ENCODE results near the gene SLC6A9. TPM values are rescaled to one million over a fixed set of nuclear protein-coding genes. Genes with fewer than 3 reads are reported as not detected.
A peak's percentile ranks its signal among the peaks of the same experiment; 100 is the strongest.

Gene SLC6A9
- total and polyA plus RNA-seq, 4 experiments from 2014 or later = 0.75 to 0.84 TPM; not detected in 2

DNA sequence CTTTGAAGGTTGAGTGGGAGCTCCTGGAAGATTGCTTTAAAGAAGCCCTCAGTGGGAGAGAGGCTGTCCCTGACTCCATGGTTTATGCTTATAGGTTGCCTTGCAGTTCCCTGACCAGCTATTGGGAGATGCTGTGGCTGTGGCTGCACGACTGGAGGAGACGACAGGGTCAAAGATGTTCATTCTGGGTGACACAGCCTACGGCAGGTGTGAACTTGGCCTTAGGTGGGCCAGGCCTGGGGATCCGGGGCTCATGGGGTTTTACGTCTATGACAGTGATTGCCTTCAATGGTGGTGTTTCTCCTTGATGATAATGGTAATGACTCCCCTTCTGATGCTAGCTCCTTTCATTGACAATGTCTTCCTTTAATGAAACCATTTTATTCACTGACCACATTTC, 60.8 kb downstream of the SLC6A9 start:
- Mint-ChIP-seq H3K4me1 (peaks cover 23 to 43% (median 33%) of the 10 kb centered on the region in 4 donors), H3K27ac (peak overlapping the region in 6 of 7 donors; percentile 77 to 93 (median 87)), H3K4me3 (peak overlapping the region; percentile 92 to 97 (median 94)), H3K9me3 (peaks cover 0 to 2% (median 0%) of the 10 kb centered on the region in 8 donors), H3K27me3 (no peaks in the 10 kb centered on the region), H3K36me3 (peaks cover 3 to 29% of the 10 kb centered on the region in 2 donors)
- DNase-seq = no peak
- Histone ChIP-seq H3K9me3 (ENCODE audit: control insufficient read depth in 1 of 2, low read length in 2 of 2) (no peaks in the 10 kb centered on the region), H3K36me3 (ENCODE audit: insufficient read depth, low read length) (peaks cover 6% of the 10 kb centered on the region), H3K27ac (ENCODE audit: low read depth, low read length) (peak overlapping the region; percentile 57), H3K4me1 (ENCODE audit: insufficient read depth, low read length) (peaks cover 24% of the 10 kb centered on the region), H3K4me3 (ENCODE audit: low read length in 2 of 2) (peak overlapping the region; percentile 89 to 99), H3K27me3 (ENCODE audit: insufficient read depth, low read length) (no peaks in the 10 kb centered on the region)
- CTCF ChIA-PET (ENCODE audit: partially characterized antibody) = interaction anchor here (0.9 to 1.3 kb wide), 2 partner anchors 25 to 36 kb away, joined by 3 to 5 read pairs; no protein-coding TSS in a partner anchor
- intact Hi-C loops (cut with micrococcal nuclease) = no loop called here
- POLR2A ChIA-PET (ENCODE audit: partially characterized antibody) = interaction anchor here (0.6 to 5.7 kb wide), 8 partner anchors 18 to 1551 kb away, joined by 3 to 44 read pairs (median 4); partner anchors contain the start of genes CCDC24, IPO13, KDM4A and PRDX1

DNA sequence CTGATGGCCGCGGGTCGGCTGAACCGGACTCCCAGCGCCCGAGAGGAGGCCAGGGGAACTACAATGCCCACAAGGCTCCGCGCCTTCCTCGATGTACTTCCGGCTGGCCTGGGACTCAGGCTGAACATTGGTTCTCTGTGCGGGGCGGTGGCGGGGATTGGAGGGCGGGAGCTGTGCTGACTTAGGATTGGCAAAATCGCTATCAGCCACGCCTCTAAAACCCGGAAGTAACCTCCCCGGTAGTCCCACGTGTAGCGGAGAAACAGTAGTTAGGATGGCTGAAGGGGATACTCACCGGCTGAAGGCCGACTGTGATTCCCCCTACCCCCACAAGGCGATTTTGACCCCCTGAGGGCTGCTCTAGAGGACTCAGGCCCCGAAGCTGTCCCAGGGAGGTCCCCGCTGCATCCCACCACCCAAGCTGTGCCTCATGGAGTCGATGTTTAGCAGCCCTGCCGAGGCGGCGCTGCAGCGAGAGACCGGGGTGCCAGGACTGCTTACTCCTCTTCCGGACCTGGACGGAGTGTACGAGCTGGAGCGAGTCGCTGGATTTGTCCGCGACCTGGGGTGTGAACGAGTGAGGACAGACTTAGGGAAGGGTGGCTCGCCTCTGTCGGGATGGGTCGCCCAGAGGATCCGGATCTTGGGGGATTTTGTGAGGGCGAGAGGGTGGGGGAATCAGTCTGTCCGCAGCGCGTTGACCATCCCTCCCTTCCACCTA, 61.4 kb downstream of the SLC6A9 start, which contains the start of gene DPH2:
DPH2 (plus strand) TSS at position 265 of the 721 bp plus-strand sequence; CDS start at position 431, 166 bp downstream.
- H3K4me1 ChIP-seq (ENCODE audit: insufficient read depth, low read length) = peaks cover 24% of the 10 kb centered on the region
- intact Hi-C loops (cut with micrococcal nuclease) = loop anchor here (1.0 kb wide), 2 partner anchors 24 to 60 kb away; partner anchors contain the start of gene IPO13
- H3K27ac ChIP-seq (ENCODE audit: low read depth, low read length) = peak within 1 kb of the TSS; percentile 57
- H3K27me3 ChIP-seq (ENCODE audit: insufficient read depth, low read length) = no peaks in the 10 kb centered on the region
- Mint-ChIP-seq H3K9me3 (peaks cover 0 to 2% (median 0%) of the 10 kb centered on the region in 8 donors), H3K4me3 (peak within 1 kb of the TSS; percentile 92 to 97 (median 94)), H3K4me1 (peaks cover 23 to 41% (median 32%) of the 10 kb centered on the region in 4 donors), H3K36me3 (peaks cover 3 to 27% of the 10 kb centered on the region in 2 donors), H3K27me3 (no peaks in the 10 kb centered on the region), H3K27ac (peak within 1 kb of the TSS; percentile 77 to 93 (median 88))
- no peaks in the 10 kb centered on the region for H3K9me3 ChIP-seq (ENCODE audit: control insufficient read depth in 1 of 2, low read length in 2 of 2)
- DNase-seq = peak; percentile 86 to 99 (median 91)
- H3K36me3 ChIP-seq (ENCODE audit: insufficient read depth, low read length) = peaks cover 6% of the 10 kb centered on the region
- ChIA-PET CTCF (ENCODE audit: partially characterized antibody) (interaction anchor here (0.9 to 1.3 kb wide), 3 partner anchors 23 to 36 kb away, joined by 3 to 5 read pairs (median 3); partner anchors contain the start of gene IPO13), POLR2A (ENCODE audit: partially characterized antibody) (interaction anchor here (0.6 to 1.5 kb wide), 9 partner anchors 17 to 1552 kb away, joined by 3 to 19 read pairs (median 3); partner anchors contain the start of genes CCDC24, IPO13, KDM4A and PRDX1)
- H3K4me3 ChIP-seq (ENCODE audit: low read length in 2 of 2) = peak within 1 kb of the TSS; percentile 89 to 99

DNA sequence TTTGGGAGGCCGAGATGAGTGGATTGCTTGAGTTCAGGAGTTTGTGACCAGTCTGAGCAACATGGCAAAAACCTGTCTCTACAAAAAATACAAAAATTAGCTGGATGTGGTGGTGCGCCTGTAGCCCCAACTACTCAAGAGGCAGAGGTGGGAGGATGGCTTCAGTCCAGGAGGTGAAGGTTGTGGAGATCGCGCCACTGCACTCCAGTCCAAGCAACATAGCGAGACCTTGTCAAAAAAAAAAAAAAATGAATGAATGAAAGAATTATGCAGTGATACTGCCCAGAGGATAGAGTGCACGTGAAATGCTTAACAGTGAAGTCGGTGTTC, 61.9 kb downstream of the SLC6A9 start:
- peaks cover 0 to 2% (median 0%) of the 10 kb centered on the region in 8 donors for H3K9me3 Mint-ChIP-seq
- peaks cover 3 to 24% of the 10 kb centered on the region in 2 donors for H3K36me3 Mint-ChIP-seq
- POLR2A ChIA-PET (ENCODE audit: partially characterized antibody) = interaction anchor here (0.8 to 1.5 kb wide), 5 partner anchors 16 to 243 kb away, joined by 3 to 19 read pairs (median 5); partner anchors contain the start of genes CCDC24 and IPO13
- no peaks in the 10 kb centered on the region for H3K9me3 ChIP-seq (ENCODE audit: control insufficient read depth in 1 of 2, low read length in 2 of 2)
- peak overlapping the region in 1 of 2 donors; percentile 99 for H3K4me3 ChIP-seq (ENCODE audit: low read length in 2 of 2)
- peak overlapping the region; percentile 92 to 97 (median 94) for H3K4me3 Mint-ChIP-seq
- peaks cover 23 to 40% (median 30%) of the 10 kb centered on the region in 4 donors for H3K4me1 Mint-ChIP-seq
- H3K27ac Mint-ChIP-seq = peak overlapping the region; percentile 77 to 93 (median 88)
- H3K27me3 Mint-ChIP-seq = no peaks in the 10 kb centered on the region
- no peak for DNase-seq
- no peak overlapping the region for H3K27ac ChIP-seq (ENCODE audit: low read depth, low read length)
- H3K4me1 ChIP-seq (ENCODE audit: insufficient read depth, low read length) = peaks cover 24% of the 10 kb centered on the region
- intact Hi-C loops (cut with micrococcal nuclease) = loop anchor here (1.0 kb wide), 2 partner anchors 23 to 61 kb away; partner anchors contain the start of gene IPO13
- peaks cover 6% of the 10 kb centered on the region for H3K36me3 ChIP-seq (ENCODE audit: insufficient read depth, low read length)
- CTCF ChIA-PET (ENCODE audit: partially characterized antibody) = interaction anchor here (1.0 kb wide), 1 partner anchor 22 kb away, joined by 3 read pairs; the partner anchor contains the start of gene IPO13
- no peaks in the 10 kb centered on the region for H3K27me3 ChIP-seq (ENCODE audit: insufficient read depth, low read length)

DNA sequence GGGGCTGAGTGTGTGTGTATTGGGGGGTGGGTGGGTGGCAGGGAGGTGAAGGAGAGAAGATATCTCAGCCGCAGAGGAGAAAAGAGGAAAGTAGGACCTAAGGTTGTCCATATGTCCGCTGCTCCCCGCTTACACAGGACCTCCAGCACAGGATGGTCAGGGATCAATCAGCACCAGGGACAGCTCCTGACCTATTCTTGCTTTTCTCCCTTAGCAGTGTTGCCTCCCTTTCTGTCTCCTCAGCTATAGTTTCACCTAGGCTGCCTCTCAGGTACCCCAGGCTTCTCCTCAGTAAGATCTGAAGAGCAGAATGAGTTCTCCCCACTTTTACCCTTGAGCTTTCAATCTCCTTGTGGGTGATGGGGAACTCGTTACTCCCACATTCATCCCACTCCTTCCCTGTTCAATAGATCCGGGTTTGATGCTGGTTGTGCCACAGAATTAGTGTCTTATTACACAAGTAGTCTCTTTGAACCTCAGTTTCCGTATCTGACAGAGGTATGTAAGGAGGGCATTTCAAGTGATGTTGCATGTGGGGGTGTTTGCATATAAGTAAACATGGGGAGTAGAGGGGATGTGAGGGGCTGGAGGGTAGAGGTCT, 62.8 kb downstream of the SLC6A9 start:
- Mint-ChIP-seq H3K27ac (no peak overlapping the region), H3K9me3 (peaks cover 0 to 2% (median 0%) of the 10 kb centered on the region in 8 donors), H3K4me1 (peaks cover 15 to 30% (median 22%) of the 10 kb centered on the region in 4 donors), H3K27me3 (no peaks in the 10 kb centered on the region), H3K4me3 (peak overlapping the region in 1 of 8 donors; percentile 6), H3K36me3 (peaks cover 3 to 17% of the 10 kb centered on the region in 2 donors)
- Histone ChIP-seq H3K4me1 (ENCODE audit: insufficient read depth, low read length) (peaks cover 16% of the 10 kb centered on the region), H3K36me3 (ENCODE audit: insufficient read depth, low read length) (peaks cover 6% of the 10 kb centered on the region), H3K27ac (ENCODE audit: low read depth, low read length) (no peak overlapping the region), H3K4me3 (ENCODE audit: low read length in 2 of 2) (no peak overlapping the region), H3K9me3 (ENCODE audit: control insufficient read depth in 1 of 2, low read length in 2 of 2) (no peaks in the 10 kb centered on the region), H3K27me3 (ENCODE audit: insufficient read depth, low read length) (no peaks in the 10 kb centered on the region)
- DNase-seq = no peak
- POLR2A ChIA-PET (ENCODE audit: partially characterized antibody) = no interaction called here
- intact Hi-C loops (cut with micrococcal nuclease) = no loop called here
- CTCF ChIA-PET (ENCODE audit: partially characterized antibody) = no interaction called here

DNA sequence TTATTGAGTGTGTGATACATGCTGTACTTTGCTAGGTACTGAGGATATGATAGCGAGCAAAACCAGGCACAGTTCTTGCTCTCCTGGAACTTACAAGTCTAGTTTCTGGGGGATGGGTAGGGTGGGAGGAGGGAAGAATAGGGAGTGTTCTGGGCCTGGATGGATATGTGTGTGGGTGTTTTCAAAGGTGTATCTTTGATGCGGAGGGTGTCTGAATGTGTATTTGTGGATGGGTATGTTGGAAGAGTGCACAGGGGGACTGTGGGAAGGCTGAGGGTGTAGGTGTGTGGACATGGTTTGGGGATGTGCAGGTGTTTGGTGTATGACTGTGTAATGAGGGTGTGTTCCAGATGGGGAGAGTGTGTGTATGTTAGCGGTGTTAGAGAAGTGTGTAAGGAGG, 65.9 kb downstream of the SLC6A9 start:
- peaks cover 0 to 2% (median 0%) of the 10 kb centered on the region in 8 donors for H3K9me3 Mint-ChIP-seq
- intact Hi-C loops (cut with micrococcal nuclease) = no loop called here
- H3K4me1 Mint-ChIP-seq = peaks cover 11 to 13% (median 12%) of the 10 kb centered on the region in 4 donors
- H3K36me3 ChIP-seq (ENCODE audit: insufficient read depth, low read length) = no peaks in the 10 kb centered on the region
- peaks cover 11 to 24% of the 10 kb centered on the region in 2 donors for H3K36me3 Mint-ChIP-seq
- DNase-seq = no peak
- no peaks in the 10 kb centered on the region for H3K27me3 Mint-ChIP-seq
- H3K27ac Mint-ChIP-seq = no peak overlapping the region
- no peaks in the 10 kb centered on the region for H3K27me3 ChIP-seq (ENCODE audit: insufficient read depth, low read length)
- H3K4me3 Mint-ChIP-seq = no peak overlapping the region
- ChIA-PET CTCF (ENCODE audit: partially characterized antibody) (no interaction called here), POLR2A (ENCODE audit: partially characterized antibody) (no interaction called here)
- H3K9me3 ChIP-seq (ENCODE audit: control insufficient read depth in 1 of 2, low read length in 2 of 2) = no peaks in the 10 kb centered on the region
- H3K4me3 ChIP-seq (ENCODE audit: low read length in 2 of 2) = no peak overlapping the region
- H3K4me1 ChIP-seq (ENCODE audit: insufficient read depth, low read length) = peaks cover 8% of the 10 kb centered on the region
- H3K27ac ChIP-seq (ENCODE audit: low read depth, low read length) = no peak overlapping the region

DNA sequence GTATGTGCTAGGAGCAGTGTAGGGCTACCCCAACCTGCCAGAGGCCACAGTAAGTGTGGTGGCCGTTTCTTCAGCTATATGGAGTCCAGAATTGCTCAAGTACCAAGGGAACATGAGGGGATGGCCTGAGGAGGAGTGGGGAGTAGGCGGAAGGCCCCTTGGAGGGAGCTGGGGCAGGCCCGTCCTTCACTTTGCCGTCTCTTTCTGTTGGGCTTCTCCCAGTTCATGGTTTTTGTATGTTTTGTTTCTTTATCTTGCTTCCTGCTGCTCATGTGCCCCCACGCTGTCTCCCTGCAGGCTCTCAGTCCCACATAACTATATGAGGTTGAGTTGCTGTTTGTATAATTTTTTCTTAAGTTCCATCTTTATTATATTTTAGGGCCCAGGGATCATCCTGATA, 67.4 kb downstream of the SLC6A9 start:
- DNase-seq = no peak
- ChIA-PET CTCF (ENCODE audit: partially characterized antibody) (no interaction called here), POLR2A (ENCODE audit: partially characterized antibody) (interaction anchor here (1.0 to 1.6 kb wide), 2 partner anchors 11 to 85 kb away, joined by 3 to 4 read pairs; partner anchors contain the start of gene ATP6V0B)
- Histone ChIP-seq H3K9me3 (ENCODE audit: control insufficient read depth in 1 of 2, low read length in 2 of 2) (no peaks in the 10 kb centered on the region), H3K4me3 (ENCODE audit: low read length in 2 of 2) (no peak overlapping the region), H3K27ac (ENCODE audit: low read depth, low read length) (no peak overlapping the region), H3K36me3 (ENCODE audit: insufficient read depth, low read length) (no peaks in the 10 kb centered on the region), H3K27me3 (ENCODE audit: insufficient read depth, low read length) (no peaks in the 10 kb centered on the region), H3K4me1 (ENCODE audit: insufficient read depth, low read length) (no peaks in the 10 kb centered on the region)
- Mint-ChIP-seq H3K4me3 (no peak overlapping the region), H3K9me3 (no peaks in the 10 kb centered on the region), H3K4me1 (peaks cover 0 to 1% (median 0%) of the 10 kb centered on the region in 4 donors), H3K27ac (no peak overlapping the region), H3K36me3 (peaks cover 15 to 21% of the 10 kb centered on the region in 2 donors), H3K27me3 (no peaks in the 10 kb centered on the region)
- intact Hi-C loops (cut with micrococcal nuclease) = no loop called here

DNA sequence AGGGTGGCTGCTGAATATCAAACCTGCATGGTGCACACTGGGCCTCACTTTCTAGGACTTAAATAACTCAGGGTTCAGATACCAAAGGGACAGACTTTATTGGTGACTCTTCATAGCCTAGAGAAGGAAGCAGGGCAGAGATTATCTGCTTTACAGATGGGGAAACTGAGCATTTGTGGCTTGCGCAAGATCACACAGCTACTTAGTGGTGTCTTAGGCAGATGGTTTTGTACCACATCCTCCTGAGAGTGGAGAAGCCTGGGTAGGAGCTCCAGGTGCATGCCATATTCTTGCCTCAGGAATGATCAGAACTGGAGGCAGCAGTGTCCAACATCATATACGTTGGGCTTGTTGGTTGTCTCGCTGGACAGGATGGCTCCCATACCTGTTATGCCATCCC, 68.3 kb downstream of the SLC6A9 start:
- Mint-ChIP-seq H3K9me3 (no peaks in the 10 kb centered on the region), H3K36me3 (peaks cover 23 to 30% of the 10 kb centered on the region in 2 donors), H3K27ac (no peak overlapping the region), H3K4me1 (no peaks in the 10 kb centered on the region), H3K4me3 (no peak overlapping the region), H3K27me3 (no peaks in the 10 kb centered on the region)
- CTCF ChIA-PET (ENCODE audit: partially characterized antibody) = no interaction called here
- POLR2A ChIA-PET (ENCODE audit: partially characterized antibody) = no interaction called here
- Histone ChIP-seq H3K9me3 (ENCODE audit: control insufficient read depth in 1 of 2, low read length in 2 of 2) (no peaks in the 10 kb centered on the region), H3K27me3 (ENCODE audit: insufficient read depth, low read length) (no peaks in the 10 kb centered on the region), H3K4me3 (ENCODE audit: low read length in 2 of 2) (no peak overlapping the region), H3K4me1 (ENCODE audit: insufficient read depth, low read length) (no peaks in the 10 kb centered on the region), H3K27ac (ENCODE audit: low read depth, low read length) (no peak overlapping the region), H3K36me3 (ENCODE audit: insufficient read depth, low read length) (no peaks in the 10 kb centered on the region)
- intact Hi-C loops (cut with micrococcal nuclease) = no loop called here
- no peak for DNase-seq
